ENCODE measurements around the gene SH3RF1.

SH3RF1 gene

DNA sequence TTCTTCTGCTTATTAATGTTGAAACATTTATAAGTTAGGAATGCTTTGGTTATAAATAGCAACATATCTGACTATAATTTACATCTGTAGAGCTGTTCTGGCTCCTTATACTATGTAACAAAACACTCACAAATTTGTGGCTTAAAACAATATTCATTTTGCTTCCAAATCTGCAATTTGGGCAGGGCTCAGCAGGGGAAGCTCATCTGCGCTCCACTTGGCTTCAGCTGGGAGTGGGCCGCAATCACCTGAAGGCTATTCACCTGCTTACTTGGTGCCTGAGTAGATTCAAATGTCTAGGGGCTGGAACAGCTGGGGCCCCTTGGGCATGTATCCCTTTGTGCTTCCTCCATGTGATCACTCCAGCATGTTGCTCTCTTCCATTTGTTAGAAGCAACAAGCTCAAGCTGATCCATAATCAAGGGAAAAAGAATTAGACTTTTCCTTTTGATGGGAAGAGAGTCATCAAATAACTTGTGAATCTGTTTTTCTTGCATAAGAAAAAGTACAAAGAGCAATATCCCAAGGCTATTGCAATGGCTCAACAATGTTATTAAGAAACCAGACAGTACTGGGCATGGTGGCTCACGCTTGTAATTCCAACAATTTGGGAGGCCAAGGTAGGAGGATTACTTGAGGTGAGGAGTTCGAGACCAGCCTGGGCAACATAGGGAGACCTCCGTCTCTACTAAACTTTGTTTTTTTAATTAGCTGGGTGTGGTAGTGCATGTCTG is 225.9 kb downstream of the SH3RF1 start:
- no peak for DNase-seq (ENCODE audit: low read depth, low spot score)
